Measurements from ENCODE around the gene CBY1. TPM values are rescaled to one million over a fixed set of nuclear protein-coding genes. Genes with fewer than 3 reads are reported as not detected.
"Not testable (repeated sequence)": the region's sequence is repeated elsewhere in the genome, so short reads cannot be mapped to it uniquely, and the experiment has no call there.

Gene CBY1
- total RNA-seq, 1 donor: 20.7 TPM

- no peak for TF ChIP-seq CTCF (IDR thresholded peaks at IDR 0.05; ENCODE audit: insufficient read depth, low read depth, low read length)
- no peak for DNase-seq (ENCODE audit: low read depth)
- no peak overlapping the region for H3K4me3 ChIP-seq (ENCODE audit: low read depth, low read length)
These were observed 42.9 kb upstream of the CBY1 start for GRCh38 chr22:38613588-38613987.

GRCh38 chr22:38614332-38615063 is 41.9 kb upstream of the CBY1 start:
- peak; percentile 28 for DNase-seq (ENCODE audit: low read depth)
- no peak overlapping the region for H3K4me3 ChIP-seq (ENCODE audit: low read depth, low read length)
- no peak for TF ChIP-seq CTCF (IDR thresholded peaks at IDR 0.05; ENCODE audit: insufficient read depth, low read depth, low read length)

GRCh38 chr22:38615064-38615405 is 41.4 kb upstream of the CBY1 start:
- not testable (repeated sequence) for H3K4me3 ChIP-seq (ENCODE audit: low read depth, low read length); DNase-seq (ENCODE audit: low read depth)

GRCh38 chr22:38618258-38618657 is 38.2 kb upstream of the CBY1 start:
- no peak for DNase-seq (ENCODE audit: low read depth)
- H3K4me3 ChIP-seq (ENCODE audit: low read depth, low read length): no peak overlapping the region
- no peak for TF ChIP-seq CTCF (IDR thresholded peaks at IDR 0.05; ENCODE audit: insufficient read depth, low read depth, low read length)

- DNase-seq (ENCODE audit: low read depth): no peak
- no peak for TF ChIP-seq CTCF (IDR thresholded peaks at IDR 0.05; ENCODE audit: insufficient read depth, low read depth, low read length)
- H3K4me3 ChIP-seq (ENCODE audit: low read depth, low read length): no peak overlapping the region
These were observed 37.8 kb upstream of the CBY1 start for GRCh38 chr22:38618682-38619081.

- TF ChIP-seq CTCF (IDR thresholded peaks at IDR 0.05; ENCODE audit: insufficient read depth, low read depth, low read length): no peak
- DNase-seq (ENCODE audit: low read depth): no peak
- no peak overlapping the region for H3K4me3 ChIP-seq (ENCODE audit: low read depth, low read length)
These were observed 33.1 kb upstream of the CBY1 start for GRCh38 chr22:38623351-38623750.

GRCh38 chr22:38628444-38628843 is 28.0 kb upstream of the CBY1 start:
- no peak for TF ChIP-seq CTCF (IDR thresholded peaks at IDR 0.05; ENCODE audit: insufficient read depth, low read depth, low read length)
- no peak for DNase-seq (ENCODE audit: low read depth)
- H3K4me3 ChIP-seq (ENCODE audit: low read depth, low read length): no peak overlapping the region

All from fibroblast of villous mesenchyme (primary cell).